A549 (cell line): Measurements from ENCODE around the gene GFPT1.

Experiments
- HDAC2 ChIP-seq: fragments of 200-600 bp; sonication (generic); IDR thresholded peaks from 2 replicates; pipeline ENCODE4 v1.6.1; 2016
- ZC3H11A ChIP-seq: fragments of 450-650 bp; IDR thresholded peaks from 2 replicates; pipeline ENCODE4 v1.6.1; 2014; ENCODE audit warnings: antibody characterized with exemption, mild to moderate bottlenecking
- TF ChIP-seq, protein P1 (sequence below): fragments of >200 bp; sonication (Bioruptor Twin); formaldehyde crosslinking; IDR thresholded peaks from 3 replicates; pipeline ENCODE4 v1.5.1; 2016

DNA sequence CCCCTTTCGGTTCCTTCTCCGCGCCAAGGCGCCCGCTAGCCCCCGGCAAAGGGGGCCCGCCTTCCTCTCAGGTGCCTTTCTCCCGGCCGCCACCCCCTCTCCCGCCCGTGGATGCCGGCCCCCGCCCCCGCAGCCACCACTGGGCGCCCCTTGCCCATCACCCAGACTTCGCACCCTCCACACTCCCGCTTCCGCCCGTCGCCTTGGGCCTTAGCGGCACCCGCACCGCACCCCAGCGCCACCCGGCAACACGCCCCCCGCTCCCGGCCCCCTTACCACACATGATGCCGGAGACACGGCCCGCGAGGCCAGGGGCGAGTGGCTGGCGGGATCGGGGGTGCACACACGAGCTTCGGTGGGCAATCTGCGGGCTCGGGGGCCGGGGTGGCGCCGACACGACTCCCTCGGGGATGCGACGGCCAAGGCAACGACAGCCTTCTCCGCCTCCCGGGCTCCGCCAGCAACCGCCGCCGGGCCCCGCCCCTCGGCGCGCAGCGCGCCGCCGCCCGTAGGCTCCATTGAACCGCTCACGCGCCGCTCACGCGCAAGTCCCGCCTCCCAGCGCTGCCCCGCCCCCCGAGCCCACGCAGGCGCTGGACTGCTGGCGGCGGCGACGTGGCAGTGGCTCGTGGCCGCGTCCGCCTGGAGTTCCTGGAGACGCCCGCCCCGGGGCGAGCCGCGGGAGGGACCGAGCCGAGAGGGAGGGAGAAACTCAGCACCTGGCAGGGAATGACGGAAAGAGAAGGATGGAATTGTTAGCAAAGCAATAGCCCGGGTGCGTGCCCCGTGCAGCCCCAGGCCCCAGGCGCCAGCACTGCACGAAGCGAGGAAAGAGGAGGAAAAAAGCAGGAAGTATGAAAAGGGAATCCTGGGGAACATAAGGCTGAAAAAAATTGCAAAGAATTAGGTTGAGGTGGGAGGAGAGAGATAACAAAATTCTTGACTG, at the start of gene GFPT1:
- TF ChIP-seq, protein P1, sequence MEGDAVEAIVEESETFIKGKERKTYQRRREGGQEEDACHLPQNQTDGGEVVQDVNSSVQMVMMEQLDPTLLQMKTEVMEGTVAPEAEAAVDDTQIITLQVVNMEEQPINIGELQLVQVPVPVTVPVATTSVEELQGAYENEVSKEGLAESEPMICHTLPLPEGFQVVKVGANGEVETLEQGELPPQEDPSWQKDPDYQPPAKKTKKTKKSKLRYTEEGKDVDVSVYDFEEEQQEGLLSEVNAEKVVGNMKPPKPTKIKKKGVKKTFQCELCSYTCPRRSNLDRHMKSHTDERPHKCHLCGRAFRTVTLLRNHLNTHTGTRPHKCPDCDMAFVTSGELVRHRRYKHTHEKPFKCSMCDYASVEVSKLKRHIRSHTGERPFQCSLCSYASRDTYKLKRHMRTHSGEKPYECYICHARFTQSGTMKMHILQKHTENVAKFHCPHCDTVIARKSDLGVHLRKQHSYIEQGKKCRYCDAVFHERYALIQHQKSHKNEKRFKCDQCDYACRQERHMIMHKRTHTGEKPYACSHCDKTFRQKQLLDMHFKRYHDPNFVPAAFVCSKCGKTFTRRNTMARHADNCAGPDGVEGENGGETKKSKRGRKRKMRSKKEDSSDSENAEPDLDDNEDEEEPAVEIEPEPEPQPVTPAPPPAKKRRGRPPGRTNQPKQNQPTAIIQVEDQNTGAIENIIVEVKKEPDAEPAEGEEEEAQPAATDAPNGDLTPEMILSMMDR = no peak
- TF ChIP-seq ZC3H11A (no peak), HDAC2 (no peak)
